Cardiac muscle cell (in vitro differentiated cells and primary cell): ENCODE results near the gene FAM222A. TPM values are rescaled to one million over a fixed set of nuclear protein-coding genes. Genes with fewer than 3 reads are reported as not detected.

Experiments used
- DNase-seq, 2 donors: peaks; one replicate each; pipeline versions ENCODE4 v3.0.0 to v3.0.0-alpha.2; 2010 to 2017; ENCODE audit warnings: low read depth in 1 of 2, low spot score in 1 of 2
- H3K27ac ChIP-seq: fragments of 200-600 bp; sonication (generic); 2 replicates; pipeline ENCODE4 v1.5.1; 2016
- H3K27me3 ChIP-seq: fragments of 200-600 bp; sonication (generic); 2 replicates; pipeline ENCODE4 v1.6.0; 2016; ENCODE audit warnings: control low read depth
- H3K36me3 ChIP-seq: fragments of 200-600 bp; sonication (generic); 2 replicates; pipeline ENCODE4 v1.5.1; 2016; ENCODE audit warnings: control low read depth
- H3K4me1 ChIP-seq: fragments of 200-600 bp; sonication (generic); 2 replicates; pipeline ENCODE4 v1.8.1; 2017; ENCODE audit warnings: low read depth, mild to moderate bottlenecking, mixed run types
- H3K4me3 ChIP-seq: fragments of 200-600 bp; sonication (generic); 2 replicates; pipeline ENCODE4 v1.5.1; 2016; ENCODE audit warnings: mild to moderate bottlenecking
- H3K9me3 ChIP-seq: fragments of 200-600 bp; sonication (generic); 2 replicates; pipeline ENCODE4 v1.5.1; 2017; ENCODE audit warnings: low read depth, mild to moderate bottlenecking, control low read depth
- polyA plus RNA-seq: library from polyadenylated mRNA; unstranded; fragments of >200 nt; fragmentation: Nextera tagmentation; extraction: Ambion mirVana; gene quantifications from 2 replicates; pipeline ENCODE4 v1.2.1, GENCODE V29; 2016
- total RNA-seq: library from RNA; depleted of rRNA; stranded (reverse); fragments of >200 nt; gene quantifications from 2 replicates; pipeline ENCODE4 v1.2.3, GENCODE V29; 2016
- TF ChIP-seq, protein P1 (sequence below): IDR thresholded peaks from 2 replicates; pipeline ENCODE4 v1.5.1; 2012; ENCODE audit warnings: low read depth, mild to moderate bottlenecking, low read length

Gene FAM222A
- total and polyA plus RNA-seq, 2 experiments from 2014 or later, result 25.4 to 42.9 TPM

DNA sequence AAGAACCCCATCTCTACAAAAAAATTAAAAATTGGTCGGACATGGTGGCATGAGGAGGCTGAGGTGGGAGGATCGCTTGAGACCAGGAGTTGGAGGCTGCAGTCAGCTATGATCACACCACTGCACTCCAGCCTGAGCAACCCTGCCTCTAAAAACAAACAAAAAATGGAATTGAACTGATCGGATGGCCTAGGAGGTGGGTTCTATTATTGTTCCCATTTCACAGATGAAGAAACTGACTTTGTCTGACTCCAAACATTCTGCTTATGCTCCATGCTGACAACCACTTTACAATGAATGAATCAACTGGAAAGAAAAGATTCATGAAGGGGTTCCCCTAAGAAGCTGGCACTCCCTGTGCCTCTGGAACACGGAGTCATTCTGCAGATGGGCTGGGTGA lies 72.2 kb downstream of the FAM222A start:
- TF ChIP-seq, protein P1, sequence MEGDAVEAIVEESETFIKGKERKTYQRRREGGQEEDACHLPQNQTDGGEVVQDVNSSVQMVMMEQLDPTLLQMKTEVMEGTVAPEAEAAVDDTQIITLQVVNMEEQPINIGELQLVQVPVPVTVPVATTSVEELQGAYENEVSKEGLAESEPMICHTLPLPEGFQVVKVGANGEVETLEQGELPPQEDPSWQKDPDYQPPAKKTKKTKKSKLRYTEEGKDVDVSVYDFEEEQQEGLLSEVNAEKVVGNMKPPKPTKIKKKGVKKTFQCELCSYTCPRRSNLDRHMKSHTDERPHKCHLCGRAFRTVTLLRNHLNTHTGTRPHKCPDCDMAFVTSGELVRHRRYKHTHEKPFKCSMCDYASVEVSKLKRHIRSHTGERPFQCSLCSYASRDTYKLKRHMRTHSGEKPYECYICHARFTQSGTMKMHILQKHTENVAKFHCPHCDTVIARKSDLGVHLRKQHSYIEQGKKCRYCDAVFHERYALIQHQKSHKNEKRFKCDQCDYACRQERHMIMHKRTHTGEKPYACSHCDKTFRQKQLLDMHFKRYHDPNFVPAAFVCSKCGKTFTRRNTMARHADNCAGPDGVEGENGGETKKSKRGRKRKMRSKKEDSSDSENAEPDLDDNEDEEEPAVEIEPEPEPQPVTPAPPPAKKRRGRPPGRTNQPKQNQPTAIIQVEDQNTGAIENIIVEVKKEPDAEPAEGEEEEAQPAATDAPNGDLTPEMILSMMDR, result no peak
- Histone ChIP-seq H3K9me3 (no peaks in the 10 kb centered on the region), H3K36me3 (no peaks in the 10 kb centered on the region), H3K27me3 (no peaks in the 10 kb centered on the region), H3K4me3 (no peak overlapping the region), H3K4me1 (no peaks in the 10 kb centered on the region), H3K27ac (no peak overlapping the region)
- DNase-seq, result no peak

DNA sequence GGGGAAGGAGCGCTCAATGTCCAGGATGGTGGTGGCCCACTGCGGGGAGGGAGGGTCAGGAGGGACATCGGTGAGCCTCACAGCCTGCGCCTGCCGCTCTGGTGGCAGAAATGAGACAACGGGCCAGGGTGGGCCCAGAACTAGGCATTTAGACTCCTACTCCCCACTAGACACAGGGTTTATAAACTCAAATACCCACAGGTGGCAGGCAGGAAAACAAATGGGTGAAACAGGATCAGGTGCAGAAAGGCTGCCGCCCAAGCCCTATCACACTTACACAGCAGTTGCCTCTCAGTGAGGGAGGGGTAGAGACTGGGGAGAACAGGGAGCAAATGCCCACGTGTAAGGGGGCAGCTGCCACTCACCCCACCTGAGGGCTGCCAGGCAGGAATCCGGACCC lies 73.2 kb downstream of the FAM222A start:
- no peak for DNase-seq
- Histone ChIP-seq H3K27me3 (no peaks in the 10 kb centered on the region), H3K27ac (no peak overlapping the region), H3K9me3 (no peaks in the 10 kb centered on the region), H3K4me1 (no peaks in the 10 kb centered on the region), H3K4me3 (no peak overlapping the region), H3K36me3 (no peaks in the 10 kb centered on the region)
- TF ChIP-seq, protein P1, result no peak

DNA sequence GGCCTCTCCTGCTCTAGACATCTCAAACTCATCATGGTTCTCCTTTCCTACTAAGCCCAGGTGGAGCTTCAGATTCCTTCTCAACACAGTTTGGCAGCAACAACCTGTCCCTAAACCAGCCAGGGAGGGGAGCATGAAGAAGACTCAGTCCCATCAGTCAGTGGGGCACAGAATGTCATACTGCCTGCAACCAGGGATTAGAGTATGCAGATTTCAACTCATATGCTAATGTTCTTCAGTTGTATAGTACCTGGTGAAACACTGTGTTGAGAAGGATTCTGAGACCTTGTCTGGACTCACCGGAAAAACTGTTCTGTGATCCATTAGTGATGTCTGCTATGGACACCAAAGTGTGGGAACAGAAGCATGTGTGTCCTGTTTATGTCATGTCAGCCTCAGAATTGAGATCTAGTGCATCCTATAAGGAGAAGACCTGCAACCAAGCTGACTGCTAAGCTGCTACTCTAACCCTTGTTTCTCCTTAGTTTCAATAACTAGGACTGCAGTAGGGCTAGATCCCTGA lies 76.0 kb downstream of the FAM222A start:
- no peaks in the 10 kb centered on the region for H3K9me3 ChIP-seq
- no peak overlapping the region for H3K27ac ChIP-seq
- no peak overlapping the region for H3K4me3 ChIP-seq
- H3K4me1 ChIP-seq, result no peaks in the 10 kb centered on the region
- no peaks in the 10 kb centered on the region for H3K36me3 ChIP-seq
- TF ChIP-seq, protein P1, result no peak
- DNase-seq, result no peak
- no peaks in the 10 kb centered on the region for H3K27me3 ChIP-seq

DNA sequence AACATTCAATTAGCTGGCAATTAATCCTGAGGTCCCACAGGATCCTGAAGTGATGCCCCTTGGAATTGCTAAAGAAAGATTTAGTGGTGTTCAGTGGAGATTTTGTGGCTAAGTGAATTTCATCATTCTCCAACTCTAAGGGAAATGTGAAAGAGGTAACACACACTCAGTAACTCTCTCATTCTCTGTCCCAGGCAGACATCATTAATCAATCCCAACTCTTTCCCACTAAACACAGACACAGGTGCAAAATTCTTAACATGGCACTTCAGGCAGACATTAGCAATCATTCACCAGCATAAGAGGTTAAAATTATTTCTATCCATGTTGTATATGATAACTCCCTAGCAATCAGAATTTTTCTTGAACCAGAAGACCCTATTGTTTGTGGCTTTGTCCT lies 79.4 kb downstream of the FAM222A start:
- Histone ChIP-seq H3K27ac (no peak overlapping the region), H3K9me3 (no peaks in the 10 kb centered on the region), H3K27me3 (no peaks in the 10 kb centered on the region), H3K36me3 (no peaks in the 10 kb centered on the region), H3K4me1 (no peaks in the 10 kb centered on the region), H3K4me3 (no peak overlapping the region)
- no peak for DNase-seq
- TF ChIP-seq, protein P1, result no peak

DNA sequence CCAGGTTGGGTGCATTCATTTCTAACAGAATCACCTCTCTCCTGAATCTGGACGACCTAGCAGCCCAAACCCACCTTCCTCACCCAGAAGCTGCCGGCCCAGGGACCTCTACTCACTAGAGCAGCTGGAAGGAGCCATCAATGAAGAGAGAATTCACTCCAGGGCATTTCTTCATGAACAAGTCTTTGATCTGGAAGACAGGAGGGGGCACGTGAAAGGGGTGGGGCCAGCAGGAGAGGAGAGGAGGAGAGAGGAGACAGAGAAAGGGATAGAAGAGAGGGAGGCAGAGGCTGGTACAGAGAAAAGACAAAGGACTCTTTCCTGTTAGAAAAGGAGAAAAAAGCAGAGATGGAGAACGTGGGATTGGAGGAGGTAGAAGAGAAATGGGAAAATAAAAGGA lies 79.8 kb downstream of the FAM222A start:
- Histone ChIP-seq H3K36me3 (no peaks in the 10 kb centered on the region), H3K4me3 (no peak overlapping the region), H3K9me3 (no peaks in the 10 kb centered on the region), H3K4me1 (no peaks in the 10 kb centered on the region), H3K27ac (no peak overlapping the region), H3K27me3 (no peaks in the 10 kb centered on the region)
- TF ChIP-seq, protein P1, result no peak
- DNase-seq, result no peak
